Activated T-cell treated with anti-CD3 and anti-CD28 coated beads for 24 hours (primary cell): Measurements from ENCODE around the gene TEN1.

Experiments used
- DNase-seq: peaks from one replicate; pipeline ENCODE4 v3.0.0-alpha.2; 2020; ENCODE audit warnings: low read depth

TEN1 gene

GRCh38 chr17:76007131-76007849, 28.2 kb downstream of the TEN1 start:
- DNase-seq, result no peak

- no peak for DNase-seq
Observed at GRCh38 chr17:76007850-76008165, 28.8 kb downstream of the TEN1 start.

- DNase-seq, result no peak
Observed at GRCh38 chr17:76008208-76008607, 29.2 kb downstream of the TEN1 start.

- no peak for DNase-seq
Observed at GRCh38 chr17:76008630-76009425, 29.8 kb downstream of the TEN1 start.

- DNase-seq, result no peak
Observed at GRCh38 chr17:76009447-76009846, 30.4 kb downstream of the TEN1 start.

- DNase-seq, result no peak
Observed at GRCh38 chr17:76009969-76010661, 31.1 kb downstream of the TEN1 start.

GRCh38 chr17:76011951-76012350, 32.9 kb downstream of the TEN1 start:
- no peak for DNase-seq

GRCh38 chr17:76013377-76013932, 34.4 kb downstream of the TEN1 start:
- DNase-seq, result no peak

- DNase-seq, result peak; percentile 71
Observed at GRCh38 chr17:76014100-76014924, 35.3 kb downstream of the TEN1 start.

GRCh38 chr17:76014925-76015261, 35.9 kb downstream of the TEN1 start:
- DNase-seq, result no peak

GRCh38 chr17:76017481-76018339, 38.7 kb downstream of the TEN1 start:
- DNase-seq, result no peak

- DNase-seq, result no peak
Observed at GRCh38 chr17:76018340-76018680, 39.3 kb downstream of the TEN1 start.

GRCh38 chr17:76018801-76019200, 39.8 kb downstream of the TEN1 start:
- DNase-seq, result no peak

GRCh38 chr17:76019833-76020467, 40.9 kb downstream of the TEN1 start:
- DNase-seq, result no peak

- no peak for DNase-seq
Observed at GRCh38 chr17:76022285-76022684, 43.2 kb downstream of the TEN1 start.

- DNase-seq, result no peak
Observed at GRCh38 chr17:76022973-76023899, 44.2 kb downstream of the TEN1 start.

GRCh38 chr17:76023900-76024237, 44.8 kb downstream of the TEN1 start:
- no peak for DNase-seq

GRCh38 chr17:76024353-76024752, 45.3 kb downstream of the TEN1 start:
- DNase-seq, result no peak

- no peak for DNase-seq
Observed at GRCh38 chr17:76025294-76025693, 46.3 kb downstream of the TEN1 start.

GRCh38 chr17:76026714-76027158, 47.7 kb downstream of the TEN1 start:
- DNase-seq, result no peak
